CD4-positive, alpha-beta T cell treated with Interleukin-15 for 4 hours (primary cell): Measurements from ENCODE around the gene CDKL2.
A peak's percentile ranks its signal among the peaks of the same experiment; 100 is the strongest.

Source experiments
- DNase-seq: peaks from one replicate; pipeline ENCODE4 v3.0.0-alpha.2; 2020; ENCODE audit warnings: low spot score

Gene CDKL2

DNA sequence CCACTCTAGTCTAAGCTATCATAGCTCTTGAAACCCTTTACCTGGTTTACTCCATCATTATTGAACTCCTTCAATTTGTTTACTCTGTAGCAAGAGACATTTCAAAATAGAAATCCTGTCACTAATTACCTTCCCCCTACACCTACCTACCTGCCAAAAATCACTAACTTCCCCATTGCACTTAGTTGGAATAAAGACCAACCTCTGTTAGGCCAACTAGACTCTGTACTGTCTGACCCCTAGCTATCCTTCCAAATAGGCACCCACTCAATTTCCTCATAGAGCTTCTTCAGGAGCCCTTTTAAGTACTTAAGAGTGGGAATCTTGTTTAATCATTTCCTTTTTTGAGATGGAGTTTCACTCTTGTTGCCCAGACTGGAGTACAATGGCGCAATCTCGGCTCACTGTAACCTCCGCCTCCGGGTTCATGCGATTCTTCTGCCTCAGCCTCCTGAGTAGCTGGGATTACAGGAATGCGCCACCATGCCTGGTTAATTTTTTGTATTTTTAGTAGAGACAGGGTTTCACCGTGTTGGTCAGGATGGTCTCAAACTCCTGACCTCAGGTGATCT lies 8.9 kb upstream of the CDKL2 start:
- no peak for DNase-seq

DNA sequence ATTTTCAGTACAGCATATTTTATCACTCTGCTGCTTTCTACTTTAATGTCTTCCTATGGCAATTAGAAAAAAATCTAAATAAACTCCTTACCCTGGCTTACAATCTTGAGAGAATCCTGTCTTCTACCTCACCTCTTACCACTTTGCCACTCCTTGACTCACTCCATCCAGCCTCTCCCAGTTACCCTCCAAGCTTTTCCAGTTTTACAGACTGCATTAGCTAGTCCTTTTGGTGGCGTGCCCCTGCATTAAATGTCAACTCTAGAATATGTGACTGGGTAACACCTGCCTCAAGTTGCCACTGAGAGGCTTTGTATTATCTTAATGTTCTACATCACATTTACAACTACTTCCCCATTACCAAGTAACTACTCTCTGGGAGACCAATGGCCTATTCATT lies 7.5 kb upstream of the CDKL2 start:
- DNase-seq, result no peak

DNA sequence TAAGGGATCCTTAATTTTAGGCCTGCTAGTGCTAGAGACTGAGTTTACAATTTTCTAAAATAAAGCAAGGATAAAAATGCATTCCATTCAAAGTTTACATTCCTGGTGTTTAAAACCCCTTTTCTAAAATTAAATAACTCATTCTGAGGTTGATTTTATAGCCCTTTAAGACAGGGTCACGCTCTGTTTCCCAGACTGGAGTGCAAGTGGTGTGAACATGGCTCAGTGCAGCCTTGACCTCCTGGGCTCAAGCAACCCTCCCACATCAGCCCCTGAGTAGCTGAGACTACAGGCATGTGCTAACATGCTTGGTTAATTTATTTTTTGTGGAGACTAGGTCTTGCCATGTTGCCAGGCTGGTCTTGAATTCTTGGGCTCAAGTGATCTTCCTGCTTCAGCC lies 6.8 kb upstream of the CDKL2 start:
- DNase-seq, result no peak

DNA sequence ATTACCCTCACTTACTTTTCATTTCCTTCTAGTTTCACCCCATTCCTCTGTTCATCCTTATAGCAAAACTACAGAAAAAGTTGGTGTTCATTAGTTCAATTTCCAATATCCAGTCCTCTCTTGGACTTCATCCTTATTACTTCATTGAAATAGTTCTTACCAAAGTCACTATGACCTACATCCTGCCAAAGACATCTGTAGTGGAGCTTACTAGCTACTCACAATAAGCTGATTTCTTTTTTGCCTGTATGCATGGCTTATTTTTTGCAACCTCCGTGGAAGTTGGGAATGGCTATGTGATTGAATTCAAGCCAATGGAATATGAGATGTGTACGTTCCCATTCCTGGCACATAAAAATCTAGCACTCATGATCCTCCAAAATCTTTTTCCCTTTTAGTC lies 4.6 kb upstream of the CDKL2 start:
- no peak for DNase-seq

DNA sequence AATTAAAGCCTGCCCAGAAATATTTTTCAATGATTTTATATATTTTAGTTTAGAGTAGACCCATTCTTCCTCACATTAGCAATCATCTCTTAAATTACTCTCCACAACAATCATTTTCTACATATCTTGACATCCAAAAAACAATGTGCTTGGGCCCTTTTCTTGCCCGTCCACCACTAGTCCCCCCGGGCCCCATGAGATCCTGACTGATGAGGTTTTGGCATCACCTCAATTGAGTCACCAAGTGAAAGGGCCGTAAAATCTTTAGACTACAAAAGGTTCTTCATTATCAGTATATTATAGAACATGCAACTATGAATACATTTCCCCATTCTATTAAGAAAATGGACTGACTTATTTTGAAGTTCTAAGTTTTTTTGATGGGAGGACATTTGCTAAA lies 4.0 kb upstream of the CDKL2 start:
- DNase-seq, result no peak

DNA sequence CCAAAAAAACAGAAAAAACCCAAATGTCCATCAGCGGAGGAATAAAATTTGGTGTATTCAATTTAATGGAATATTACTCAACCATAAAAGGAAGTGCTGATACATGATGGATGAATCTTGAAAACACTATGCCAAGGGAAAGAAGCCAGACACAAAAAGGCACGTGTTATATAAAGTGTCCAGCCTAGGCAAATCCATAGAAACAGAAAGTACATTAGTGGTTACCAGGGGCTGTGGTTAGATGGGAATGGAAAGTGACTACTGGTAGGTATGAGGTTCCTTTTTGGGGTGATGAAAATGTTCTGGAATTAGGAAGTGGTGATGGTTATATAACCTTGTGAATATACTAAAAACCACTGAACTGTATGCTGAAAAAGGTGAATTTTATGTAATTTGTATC lies 3.5 kb upstream of the CDKL2 start:
- no peak for DNase-seq

DNA sequence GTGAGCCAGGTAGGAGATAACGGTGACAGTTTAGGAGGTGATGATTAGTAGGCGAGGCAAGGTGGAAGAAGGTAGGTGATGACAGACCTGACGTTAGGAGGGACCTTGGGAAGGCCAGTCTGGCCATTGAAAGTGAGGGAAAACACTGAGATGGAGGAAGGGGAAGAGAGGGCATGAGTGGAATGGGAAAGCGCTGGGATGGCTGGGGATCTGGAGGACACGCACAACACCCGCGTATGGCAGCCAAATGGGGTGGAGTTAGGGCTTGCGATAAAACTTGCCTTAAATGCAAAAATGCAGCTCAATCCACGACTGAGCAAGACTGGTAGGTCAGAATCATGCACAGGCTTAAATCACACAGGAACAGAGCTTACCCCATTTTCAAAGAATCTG lies 605 bp upstream of the CDKL2 start:
- DNase-seq, result no peak

DNA sequence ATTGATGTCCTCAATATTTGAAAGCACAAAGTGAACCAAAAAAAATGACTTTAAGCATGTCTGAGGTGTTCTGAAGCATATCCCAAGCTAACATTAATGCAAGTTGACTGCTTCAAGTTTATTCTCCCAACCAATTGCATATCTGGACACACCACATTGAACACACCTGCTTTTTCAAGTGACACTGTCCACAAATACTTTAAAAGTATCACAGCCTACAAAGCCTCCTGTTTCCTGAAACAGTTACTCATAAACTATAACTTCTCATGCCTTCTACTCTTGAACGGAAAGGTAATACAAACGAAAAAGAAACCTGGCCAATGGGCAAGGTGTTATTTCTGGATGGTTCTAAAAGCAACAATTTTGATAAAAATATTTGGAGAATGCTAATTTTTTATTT lies 1.1 kb downstream of the CDKL2 start:
- DNase-seq, result no peak

DNA sequence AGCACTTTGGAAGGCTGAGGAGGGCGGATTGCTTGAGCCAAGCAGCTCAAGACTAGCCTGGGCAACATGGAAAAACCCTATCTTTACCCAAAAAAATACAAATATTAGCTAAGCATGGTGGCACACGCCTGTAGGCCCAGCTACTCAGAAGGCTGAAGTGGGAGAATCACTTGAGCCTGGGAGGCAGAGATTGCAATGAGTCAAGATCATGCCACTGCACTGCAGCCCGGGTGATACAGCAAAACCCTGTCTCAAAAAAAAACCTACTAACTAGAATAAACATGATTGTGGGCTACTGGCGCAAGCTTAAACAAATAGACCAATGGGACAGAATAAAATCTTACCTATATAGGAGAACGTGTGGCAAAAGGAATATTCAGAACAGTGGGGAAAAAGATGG lies 7.3 kb downstream of the CDKL2 start:
- DNase-seq, result no peak

DNA sequence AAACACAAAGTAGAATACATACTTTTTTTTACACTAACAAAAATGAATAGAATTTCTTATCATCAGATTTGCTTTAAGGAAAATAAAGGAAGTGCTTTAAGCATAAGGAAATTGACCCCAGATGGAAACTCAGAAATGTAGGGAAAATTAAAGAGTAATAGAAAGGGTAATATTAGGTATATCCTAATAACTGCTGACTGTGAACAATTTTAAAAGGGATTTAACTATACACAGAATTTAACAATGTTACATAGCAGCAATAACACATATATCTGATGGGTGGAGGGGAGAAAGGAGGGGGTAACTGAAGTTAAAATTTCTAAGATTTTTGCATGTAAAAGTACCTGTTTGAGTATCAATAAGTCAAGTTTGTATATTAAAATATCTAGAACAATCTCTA lies 8.6 kb downstream of the CDKL2 start:
- no peak for DNase-seq

DNA sequence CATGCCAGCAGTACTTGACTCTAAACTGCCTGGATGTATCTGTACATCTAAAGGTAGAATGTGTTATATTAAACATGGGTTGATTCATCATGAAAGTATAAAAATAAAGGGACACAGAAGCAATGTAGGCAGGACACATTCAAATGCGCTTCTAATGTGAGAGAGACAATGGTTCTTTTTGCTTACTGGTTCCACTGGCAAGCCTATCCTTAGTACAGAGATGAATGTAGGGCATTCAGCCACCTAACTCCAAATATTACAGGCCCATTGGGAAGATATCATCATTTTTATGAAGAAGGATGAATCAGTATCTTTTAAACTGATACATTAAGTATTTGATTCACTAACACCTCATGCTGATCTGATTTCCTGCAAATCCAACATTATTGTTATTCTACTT lies 18.0 kb downstream of the CDKL2 start:
- DNase-seq, result no peak

DNA sequence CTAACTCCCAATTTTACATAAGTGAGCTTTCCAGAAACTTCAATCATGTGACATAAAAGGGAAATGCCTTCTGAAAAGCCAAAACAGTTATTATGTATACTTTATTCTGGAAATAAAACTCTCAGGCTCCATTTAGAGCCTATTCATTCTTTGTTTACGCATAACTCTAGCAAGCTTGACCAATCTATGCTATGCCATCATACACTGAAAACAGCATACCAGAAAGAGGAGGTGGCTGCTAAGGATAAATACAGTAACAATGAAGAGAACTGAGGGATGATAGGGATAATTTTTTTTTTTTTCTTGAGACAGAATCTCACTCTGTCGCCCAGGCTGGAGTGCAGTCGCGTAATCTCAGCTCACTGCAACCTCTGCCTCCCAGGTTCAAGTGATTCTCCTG lies 24.4 kb downstream of the CDKL2 start:
- no peak for DNase-seq

DNA sequence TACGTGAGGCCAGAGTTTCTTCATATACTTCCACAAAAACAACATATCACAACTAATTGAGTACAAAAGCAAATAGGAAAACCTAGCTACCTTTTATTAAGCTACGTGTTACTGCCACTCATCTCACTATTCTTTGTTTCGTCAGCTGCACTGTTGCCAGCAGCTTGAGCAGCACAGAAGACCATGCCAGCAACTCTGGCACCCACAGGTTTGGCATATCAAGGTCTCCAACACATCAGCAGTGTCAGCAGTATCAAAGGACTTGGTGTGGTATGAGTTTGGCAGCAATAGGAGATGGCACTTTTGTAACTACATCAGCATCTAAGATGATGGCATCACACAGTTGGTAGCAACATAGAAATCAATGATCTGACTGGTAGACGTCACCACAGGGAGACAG lies 30.7 kb downstream of the CDKL2 start:
- no peak for DNase-seq

DNA sequence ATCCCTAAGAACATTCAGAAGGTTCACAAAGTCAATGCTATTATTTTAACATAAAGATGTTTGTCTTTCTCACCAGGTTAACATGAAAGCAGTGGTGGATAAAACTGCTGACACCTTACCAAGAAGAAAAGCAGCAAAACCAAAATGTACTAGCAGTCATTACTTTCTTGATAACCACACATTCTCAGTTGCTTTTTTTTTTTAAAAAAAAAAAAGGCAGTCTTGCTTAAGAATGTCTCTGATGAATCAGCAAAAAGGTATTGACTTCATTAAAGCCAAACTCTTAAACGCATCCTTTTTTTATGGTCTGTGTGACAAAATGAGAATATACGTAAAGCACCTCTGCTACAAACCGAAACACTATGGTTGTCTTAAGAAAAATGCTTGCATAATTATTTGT lies 31.9 kb downstream of the CDKL2 start:
- peak; percentile 1 for DNase-seq

DNA sequence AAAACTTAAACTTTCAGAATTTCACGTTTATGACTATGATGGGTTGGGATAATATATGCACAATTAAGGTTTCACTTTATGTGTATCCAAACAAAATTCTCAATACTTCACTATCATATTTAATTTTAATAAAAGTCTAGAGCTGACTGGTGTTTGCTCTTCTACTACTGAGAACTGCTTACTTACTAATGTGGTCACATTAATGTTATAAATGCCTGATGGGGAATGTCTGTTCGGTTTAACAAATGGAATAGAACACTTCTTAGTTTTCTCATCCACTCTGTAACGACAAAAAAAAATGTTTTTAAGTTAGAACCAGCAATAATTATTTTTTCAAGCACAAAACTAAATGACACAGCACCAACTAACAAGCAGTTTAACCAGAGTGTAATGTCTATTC lies 34.3 kb downstream of the CDKL2 start:
- no peak for DNase-seq

DNA sequence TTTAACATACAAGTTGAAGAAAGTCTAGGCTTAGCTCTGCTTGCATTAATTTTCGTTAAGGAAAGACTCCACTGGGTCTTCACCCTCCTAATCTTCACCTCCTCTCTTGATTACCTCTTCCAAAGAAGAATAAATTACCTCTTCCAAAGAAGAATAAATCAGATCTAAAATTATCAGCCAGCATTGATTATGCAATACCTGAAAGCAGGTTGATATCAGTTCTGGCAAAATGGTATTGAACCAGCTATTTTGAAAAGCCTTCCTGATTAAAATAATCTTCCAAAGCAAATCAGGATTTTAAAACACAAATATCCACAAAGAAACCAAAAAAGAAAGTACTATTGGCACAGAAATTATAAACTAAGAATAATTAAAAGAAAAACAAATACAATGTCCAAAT lies 36.9 kb downstream of the CDKL2 start:
- DNase-seq, result no peak

DNA sequence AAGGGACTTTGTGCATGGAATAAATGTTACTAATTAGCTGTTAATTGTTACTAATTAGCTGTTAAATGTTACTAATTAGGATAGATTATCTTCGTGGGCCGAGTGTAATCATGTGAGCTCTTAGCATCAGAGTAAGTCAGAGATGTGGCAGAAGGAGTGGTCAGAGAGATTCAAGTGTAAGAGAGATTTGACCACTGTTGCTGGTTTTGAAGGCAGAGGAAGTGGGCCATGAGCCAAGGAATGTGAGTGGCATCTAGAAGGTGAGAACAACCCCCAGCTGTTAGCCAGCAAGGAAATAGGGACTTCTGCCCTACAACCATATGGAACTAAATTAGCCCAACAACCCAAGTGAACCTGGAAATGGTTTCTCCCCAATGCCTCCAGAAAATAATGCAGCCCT lies 46.3 kb downstream of the CDKL2 start:
- DNase-seq, result no peak

DNA sequence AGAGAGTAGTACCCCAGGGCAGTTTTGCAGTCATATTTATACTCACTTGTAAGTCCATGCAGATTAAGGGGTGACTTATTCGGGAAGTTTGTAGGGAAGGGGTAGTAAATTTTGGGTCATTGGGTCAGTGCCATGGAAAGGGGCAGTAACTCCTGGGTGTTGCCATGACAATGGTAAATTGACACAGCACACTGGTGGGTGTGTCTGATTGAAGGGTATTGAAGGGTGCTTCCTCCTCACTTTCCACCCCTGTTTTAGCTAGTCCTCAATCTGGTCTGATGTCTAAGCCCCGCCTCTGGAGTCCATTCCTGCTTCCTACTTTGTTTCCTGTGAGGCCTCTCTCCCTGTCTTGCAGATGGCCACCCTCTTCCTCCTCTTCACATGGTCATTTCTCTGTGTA lies 62.6 kb downstream of the CDKL2 start:
- DNase-seq, result no peak

DNA sequence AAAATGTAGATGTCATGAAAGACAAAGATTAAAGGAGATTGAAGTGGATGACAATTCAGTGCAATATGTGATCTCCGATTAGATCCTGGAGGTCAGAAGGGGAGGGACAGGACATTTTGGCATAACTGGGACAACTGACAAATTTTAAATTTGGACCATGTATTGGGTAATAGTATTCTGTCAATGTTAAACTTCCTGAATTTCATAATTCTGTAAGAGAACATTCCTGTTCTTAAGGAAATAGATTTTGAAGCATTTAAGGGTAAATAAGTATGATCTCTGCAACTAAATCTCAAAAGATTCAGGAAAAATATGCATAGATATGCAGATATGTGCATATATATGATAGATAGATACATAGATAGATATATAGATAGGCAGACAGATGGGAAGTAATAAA lies 63.4 kb downstream of the CDKL2 start:
- no peak for DNase-seq

DNA sequence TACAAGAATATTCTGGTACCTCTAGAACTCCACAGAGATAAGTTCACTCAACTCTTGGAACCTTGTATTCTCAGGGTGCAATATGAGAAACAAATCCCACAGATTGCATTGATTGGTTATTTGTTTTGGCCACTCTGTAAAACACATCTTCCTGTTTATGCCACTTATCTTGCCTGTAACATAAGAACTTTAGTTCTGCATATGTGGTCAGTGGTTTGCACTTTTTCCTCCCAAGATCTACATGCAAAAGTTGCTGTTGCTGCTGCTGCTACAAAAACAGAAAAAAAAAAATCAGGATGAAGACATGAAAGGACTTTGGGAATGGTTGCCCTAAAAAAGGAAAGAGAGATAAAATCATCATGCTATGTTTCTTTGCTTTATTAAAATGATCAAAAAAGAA lies 64.8 kb downstream of the CDKL2 start:
- DNase-seq, result no peak

DNA sequence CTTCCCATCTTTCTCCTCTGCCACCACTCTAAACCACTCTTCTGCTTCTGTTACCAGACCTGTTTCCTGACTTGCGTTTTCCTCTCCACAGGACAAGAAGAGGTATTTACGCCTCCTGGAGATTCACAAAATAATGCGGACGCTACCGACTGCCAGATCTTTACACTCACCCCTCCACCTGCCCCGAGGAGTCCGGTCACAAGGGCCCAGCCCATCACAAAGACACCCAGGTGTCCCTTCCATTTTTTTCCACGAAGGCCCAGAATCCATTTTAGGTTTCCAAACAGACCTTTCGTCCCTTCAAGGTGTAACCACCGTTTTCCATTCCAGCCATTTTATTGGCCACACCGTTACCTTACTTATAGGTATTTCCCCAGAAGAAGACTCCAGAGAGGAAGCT lies 66.3 kb downstream of the CDKL2 start:
- DNase-seq, result no peak

DNA sequence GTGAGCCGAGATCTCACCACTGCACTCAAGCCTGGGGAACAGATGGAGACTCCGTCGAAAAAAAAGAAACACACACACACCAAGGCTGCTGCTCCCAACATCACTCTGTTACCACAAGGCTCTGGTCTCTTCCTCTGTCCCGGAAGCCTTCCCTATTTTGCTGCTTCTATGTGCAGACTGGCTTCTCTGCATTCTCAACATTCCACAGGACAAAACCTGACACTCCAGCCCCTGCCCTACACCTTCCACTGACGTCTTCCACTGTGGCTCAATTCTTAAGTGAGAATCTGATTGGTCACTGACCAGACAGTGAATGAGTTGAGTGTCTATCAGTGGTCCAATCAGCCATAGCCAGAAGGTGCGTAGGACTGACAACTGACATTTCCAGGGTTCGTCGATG lies 68.5 kb downstream of the CDKL2 start:
- DNase-seq, result no peak

DNA sequence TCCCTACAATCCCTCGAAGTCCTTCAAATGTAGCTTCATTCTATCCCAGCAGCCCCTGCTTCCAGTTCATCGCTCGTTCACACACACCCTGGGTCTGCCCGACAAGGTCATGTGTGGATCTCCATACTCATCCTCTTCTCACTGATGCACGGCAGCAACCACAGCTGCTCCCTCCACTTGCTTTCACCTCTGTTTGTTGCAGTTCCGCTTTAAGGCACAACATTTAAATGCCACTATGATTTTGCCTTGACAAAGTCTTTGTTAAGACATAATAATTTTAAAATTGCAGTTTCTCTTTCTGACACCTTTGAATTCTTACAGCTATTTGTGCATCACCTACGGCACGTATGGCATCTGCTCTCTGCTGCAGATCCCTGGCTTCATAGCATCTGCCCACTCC lies 72.6 kb downstream of the CDKL2 start:
- no peak for DNase-seq

DNA sequence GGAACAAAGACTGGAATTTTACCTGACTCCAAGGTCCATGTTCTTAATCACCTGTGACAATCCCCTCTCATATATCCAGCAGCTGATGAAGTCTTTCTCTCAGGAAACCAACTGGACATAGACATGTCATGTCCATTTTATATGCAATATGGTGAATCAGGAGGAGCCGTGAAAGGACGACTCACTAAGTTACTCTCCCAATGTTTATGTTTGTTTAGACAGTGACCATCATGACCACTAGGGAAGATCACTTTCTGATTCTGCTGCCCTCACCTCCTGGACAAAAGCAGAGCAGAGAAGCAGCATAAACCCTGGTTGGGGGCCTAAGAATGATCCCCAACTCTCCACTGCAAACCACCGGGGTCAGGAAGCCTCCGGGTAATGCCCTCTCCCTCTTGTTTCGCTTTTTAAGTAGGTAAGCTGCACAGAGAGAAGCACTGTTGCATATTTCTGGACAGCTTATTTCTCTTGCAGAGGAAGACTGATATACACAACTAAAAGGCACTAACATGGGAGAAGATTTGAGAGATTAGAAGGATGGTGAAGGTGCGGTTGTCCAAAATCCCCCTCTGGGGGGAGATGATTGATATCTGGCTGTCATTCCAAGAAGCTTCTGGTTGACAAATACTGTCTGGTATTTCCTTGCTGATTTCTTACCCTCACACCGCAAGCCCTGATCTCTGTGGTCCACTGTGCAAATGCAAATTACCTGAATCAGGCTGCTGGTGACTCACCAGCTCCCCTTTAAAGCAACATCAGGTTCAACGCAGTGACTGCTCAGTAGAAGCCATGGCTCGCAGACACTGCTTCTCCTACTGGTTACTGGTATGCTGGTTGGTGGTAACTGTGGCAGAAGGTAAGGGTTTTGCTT lies 74.8 kb downstream of the CDKL2 start, which contains the start of gene ODAPH:
TSS of gene ODAPH (plus strand) at position 773 of the 871 bp plus-strand sequence. CDS start at position 790, 17 bp downstream.
- peak; percentile 40 for DNase-seq
